ENCODE measurements around the gene UGT1A3. TPM values are rescaled to one million over a fixed set of nuclear protein-coding genes. Genes with fewer than 3 reads are reported as not detected.

The UGT1A3 gene
- total RNA-seq, 2 donors from 2014 or later, result not detected

- no peak overlapping the region for H3K27ac Mint-ChIP-seq
- H3K36me3 Mint-ChIP-seq, result peaks cover 12 to 20% of the 10 kb centered on the region in 2 donors
- ATAC-seq (no peak), DNase-seq (ENCODE audit: low spot score in 2 of 2) (no peak)
- peaks cover 12% of the 10 kb centered on the region in 2 donors for H3K9me3 Mint-ChIP-seq
These were observed 43.3 kb downstream of the UGT1A3 start for GRCh38 chr2:233772153-233772552.

- Mint-ChIP-seq H3K27ac (no peak overlapping the region), H3K36me3 (peaks cover 14 to 22% of the 10 kb centered on the region in 2 donors), H3K9me3 (peaks cover 12% of the 10 kb centered on the region in 2 donors)
- ATAC-seq (no peak), DNase-seq (ENCODE audit: low spot score in 2 of 2) (no peak)
These were observed 43.7 kb downstream of the UGT1A3 start for GRCh38 chr2:233772583-233772982.

- Mint-ChIP-seq H3K27ac (no peak overlapping the region), H3K9me3 (peaks cover 12% of the 10 kb centered on the region in 2 donors), H3K36me3 (peaks cover 19 to 22% of the 10 kb centered on the region in 2 donors)
- DNase-seq (ENCODE audit: low spot score in 2 of 2) (no peak), ATAC-seq (no peak)
These were observed 45.0 kb downstream of the UGT1A3 start for GRCh38 chr2:233773854-233774253.

GRCh38 chr2:233775414-233775813 is 46.6 kb downstream of the UGT1A3 start:
- no peak for ATAC-seq

GRCh38 chr2:233778030-233778429 is 49.2 kb downstream of the UGT1A3 start, which contains the start of gene MROH2A:
TSS of gene MROH2A (plus strand) at chr2:233778330. CDS start at chr2:233779359, 1,029 bp downstream.
- no peak for DNase-seq (ENCODE audit: low spot score in 2 of 2)
- no peak for ATAC-seq
- peaks cover 12 to 17% of the 10 kb centered on the region in 2 donors for H3K9me3 Mint-ChIP-seq
- H3K27ac Mint-ChIP-seq, result no peak within 1 kb of the TSS
- H3K36me3 Mint-ChIP-seq, result peaks cover 19 to 22% of the 10 kb centered on the region in 2 donors

More at GRCh38 chr2:233775414-233775813, 46.6 kb downstream of the UGT1A3 start:
- H3K9me3 Mint-ChIP-seq, result peaks cover 12 to 17% of the 10 kb centered on the region in 2 donors
- no peak for DNase-seq (ENCODE audit: low spot score in 2 of 2)
- peaks cover 19 to 22% of the 10 kb centered on the region in 2 donors for H3K36me3 Mint-ChIP-seq
- H3K27ac Mint-ChIP-seq, result no peak overlapping the region

- H3K9me3 Mint-ChIP-seq, result peaks cover 12 to 17% of the 10 kb centered on the region in 2 donors
- no peak for ATAC-seq
- H3K36me3 Mint-ChIP-seq, result peaks cover 19 to 22% of the 10 kb centered on the region in 2 donors
- H3K27ac Mint-ChIP-seq, result no peak overlapping the region
- DNase-seq (ENCODE audit: low spot score in 2 of 2), result no peak
These were observed 50.9 kb downstream of the UGT1A3 start for GRCh38 chr2:233779722-233780121.

GRCh38 chr2:233780771-233781170 is 51.9 kb downstream of the UGT1A3 start:
- DNase-seq (ENCODE audit: low spot score in 2 of 2) (no peak), ATAC-seq (no peak)
- Mint-ChIP-seq H3K9me3 (peaks cover 8 to 11% of the 10 kb centered on the region in 2 donors), H3K36me3 (peaks cover 14 to 16% of the 10 kb centered on the region in 2 donors), H3K27ac (no peak overlapping the region)

GRCh38 chr2:233789554-233789953 is 60.7 kb downstream of the UGT1A3 start:
- ATAC-seq, result no peak
- no peak for DNase-seq (ENCODE audit: low spot score in 2 of 2)
- H3K9me3 Mint-ChIP-seq, result peaks cover 0 to 7% of the 10 kb centered on the region in 2 donors
- peaks cover 0 to 8% of the 10 kb centered on the region in 2 donors for H3K36me3 Mint-ChIP-seq
- H3K27ac Mint-ChIP-seq, result no peak overlapping the region

- no peak for DNase-seq (ENCODE audit: low spot score in 2 of 2)
- Mint-ChIP-seq H3K36me3 (peaks cover 0 to 2% of the 10 kb centered on the region in 2 donors), H3K9me3 (peaks cover 0 to 2% of the 10 kb centered on the region in 2 donors), H3K27ac (no peak overlapping the region)
- ATAC-seq, result no peak
These were observed 62.5 kb downstream of the UGT1A3 start for GRCh38 chr2:233791151-233791882.

GRCh38 chr2:233791883-233792329 is 63.1 kb downstream of the UGT1A3 start:
- Mint-ChIP-seq H3K9me3 (no peaks in the 10 kb centered on the region), H3K27ac (no peak overlapping the region), H3K36me3 (no peaks in the 10 kb centered on the region)
- no peak for DNase-seq (ENCODE audit: low spot score in 2 of 2)
- ATAC-seq, result no peak

- Mint-ChIP-seq H3K9me3 (no peaks in the 10 kb centered on the region), H3K27ac (no peak overlapping the region), H3K36me3 (no peaks in the 10 kb centered on the region)
- ATAC-seq (no peak), DNase-seq (ENCODE audit: low spot score in 2 of 2) (no peak)
These were observed 63.9 kb downstream of the UGT1A3 start for GRCh38 chr2:233792720-233793119.

GRCh38 chr2:233793465-233794127 is 64.8 kb downstream of the UGT1A3 start:
- H3K9me3 Mint-ChIP-seq, result no peaks in the 10 kb centered on the region
- no peak overlapping the region for H3K27ac Mint-ChIP-seq
- DNase-seq (ENCODE audit: low spot score in 2 of 2) (no peak), ATAC-seq (no peak)
- no peaks in the 10 kb centered on the region for H3K36me3 Mint-ChIP-seq

GRCh38 chr2:233794128-233794658 is 65.4 kb downstream of the UGT1A3 start:
- Mint-ChIP-seq H3K27ac (no peak overlapping the region), H3K36me3 (no peaks in the 10 kb centered on the region), H3K9me3 (no peaks in the 10 kb centered on the region)
- ATAC-seq (no peak), DNase-seq (ENCODE audit: low spot score in 2 of 2) (no peak)

- DNase-seq (ENCODE audit: low spot score in 2 of 2) (peak in 1 of 2 donors; percentile 43), ATAC-seq (no peak)
- Mint-ChIP-seq H3K9me3 (no peaks in the 10 kb centered on the region), H3K27ac (no peak overlapping the region), H3K36me3 (no peaks in the 10 kb centered on the region)
These were observed 66.9 kb downstream of the UGT1A3 start for GRCh38 chr2:233795735-233796171.

GRCh38 chr2:233796254-233796653 is 67.4 kb downstream of the UGT1A3 start:
- Mint-ChIP-seq H3K27ac (no peak overlapping the region), H3K36me3 (no peaks in the 10 kb centered on the region), H3K9me3 (no peaks in the 10 kb centered on the region)
- ATAC-seq, result no peak
- DNase-seq (ENCODE audit: low spot score in 2 of 2), result no peak

- ATAC-seq, result no peak
- peak in 1 of 2 donors; percentile 45 for DNase-seq (ENCODE audit: low spot score in 2 of 2)
- no peak overlapping the region for H3K27ac Mint-ChIP-seq
- no peaks in the 10 kb centered on the region for H3K36me3 Mint-ChIP-seq
- no peaks in the 10 kb centered on the region for H3K9me3 Mint-ChIP-seq
These were observed 69.7 kb downstream of the UGT1A3 start for GRCh38 chr2:233798335-233799086.
